Measurements from ENCODE around the gene MTSS2.

MTSS2 gene

DNA sequence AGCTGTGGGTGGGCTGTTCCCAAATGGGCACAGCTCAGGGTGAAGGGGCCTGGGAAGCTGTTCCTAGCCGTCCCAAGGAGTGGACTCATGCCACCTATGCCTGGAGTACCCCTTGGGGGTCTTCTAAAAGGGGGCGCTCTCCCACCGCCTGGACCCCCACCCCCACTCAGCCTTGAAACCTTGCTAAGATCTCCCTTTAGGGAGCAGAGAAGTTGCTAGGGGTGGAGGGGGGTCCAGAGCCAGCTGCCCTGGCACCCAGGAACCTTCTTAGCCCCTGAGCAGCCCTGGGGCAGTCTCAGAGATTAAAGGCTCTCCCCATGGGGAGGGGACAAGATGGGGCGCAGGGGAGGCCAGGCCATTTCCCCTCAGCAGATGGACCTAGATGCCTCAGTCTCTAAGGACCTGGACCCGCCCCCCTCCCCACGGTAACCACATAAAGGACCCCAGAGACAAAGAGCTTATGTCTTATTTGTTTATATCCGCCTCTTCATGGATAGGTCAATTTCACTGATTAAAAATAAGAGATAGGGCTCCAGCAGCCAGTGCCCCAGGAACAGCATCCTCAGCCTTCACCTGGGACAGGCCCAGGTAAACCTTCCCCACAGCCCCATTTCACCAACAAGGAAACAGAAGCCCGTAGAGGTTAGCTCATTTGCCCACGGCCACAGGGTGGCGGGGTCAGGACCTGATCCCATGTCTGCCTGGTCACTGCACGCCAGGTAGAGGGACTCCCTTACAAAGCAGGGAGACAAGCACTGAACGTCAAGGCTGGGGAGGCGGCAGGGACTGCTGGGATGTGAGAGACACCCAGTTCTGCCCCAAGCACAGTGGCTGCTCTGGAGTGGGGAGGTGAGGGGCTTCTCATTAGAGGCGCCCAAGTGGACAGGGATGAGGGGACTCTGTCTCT lies 3.4 kb downstream of the MTSS2 start:
- no peak overlapping the region for H3K4me2 ChIP-seq (ENCODE audit: low read depth, low read length, poor library complexity, severe bottlenecking)
- no peaks in the 10 kb centered on the region for H3K36me3 ChIP-seq (ENCODE audit: low read length)
- H3K9me3 ChIP-seq (ENCODE audit: insufficient read depth, low read length), result no peaks in the 10 kb centered on the region
- H4K20me1 ChIP-seq (ENCODE audit: low read depth, low read length), result no peaks in the 10 kb centered on the region
- H3K9me2 ChIP-seq (replicated peaks; ENCODE audit: insufficient read depth, low read length), result no peaks in the 10 kb centered on the region
- no peak overlapping the region for H3K27ac ChIP-seq (ENCODE audit: low read depth, low read length)
- H3F3A ChIP-seq (ENCODE audit: insufficient read depth), result no peaks in the 10 kb centered on the region
- no peak overlapping the region for H3K4me3 ChIP-seq (ENCODE audit: insufficient read depth, low read length, poor library complexity, severe bottlenecking)
- H3K79me2 ChIP-seq (ENCODE audit: insufficient read depth, low read length), result no peaks in the 10 kb centered on the region
- H2AFZ ChIP-seq (ENCODE audit: low read depth, low read length, severe bottlenecking), result no peak overlapping the region
- no peak overlapping the region for H3K9ac ChIP-seq (ENCODE audit: low read length)
- no peaks in the 10 kb centered on the region for H3K27me3 ChIP-seq (ENCODE audit: low read length)
- no peak for TF ChIP-seq EZH2phosphoT487 (conservative IDR thresholded peaks at IDR 0.05; ENCODE audit: low read length)
- TF ChIP-seq, protein P1, sequence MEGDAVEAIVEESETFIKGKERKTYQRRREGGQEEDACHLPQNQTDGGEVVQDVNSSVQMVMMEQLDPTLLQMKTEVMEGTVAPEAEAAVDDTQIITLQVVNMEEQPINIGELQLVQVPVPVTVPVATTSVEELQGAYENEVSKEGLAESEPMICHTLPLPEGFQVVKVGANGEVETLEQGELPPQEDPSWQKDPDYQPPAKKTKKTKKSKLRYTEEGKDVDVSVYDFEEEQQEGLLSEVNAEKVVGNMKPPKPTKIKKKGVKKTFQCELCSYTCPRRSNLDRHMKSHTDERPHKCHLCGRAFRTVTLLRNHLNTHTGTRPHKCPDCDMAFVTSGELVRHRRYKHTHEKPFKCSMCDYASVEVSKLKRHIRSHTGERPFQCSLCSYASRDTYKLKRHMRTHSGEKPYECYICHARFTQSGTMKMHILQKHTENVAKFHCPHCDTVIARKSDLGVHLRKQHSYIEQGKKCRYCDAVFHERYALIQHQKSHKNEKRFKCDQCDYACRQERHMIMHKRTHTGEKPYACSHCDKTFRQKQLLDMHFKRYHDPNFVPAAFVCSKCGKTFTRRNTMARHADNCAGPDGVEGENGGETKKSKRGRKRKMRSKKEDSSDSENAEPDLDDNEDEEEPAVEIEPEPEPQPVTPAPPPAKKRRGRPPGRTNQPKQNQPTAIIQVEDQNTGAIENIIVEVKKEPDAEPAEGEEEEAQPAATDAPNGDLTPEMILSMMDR (IDR thresholded peaks at IDR 0.05; ENCODE audit: insufficient read depth, low read length, poor library complexity, severe bottlenecking), result no peak

DNA sequence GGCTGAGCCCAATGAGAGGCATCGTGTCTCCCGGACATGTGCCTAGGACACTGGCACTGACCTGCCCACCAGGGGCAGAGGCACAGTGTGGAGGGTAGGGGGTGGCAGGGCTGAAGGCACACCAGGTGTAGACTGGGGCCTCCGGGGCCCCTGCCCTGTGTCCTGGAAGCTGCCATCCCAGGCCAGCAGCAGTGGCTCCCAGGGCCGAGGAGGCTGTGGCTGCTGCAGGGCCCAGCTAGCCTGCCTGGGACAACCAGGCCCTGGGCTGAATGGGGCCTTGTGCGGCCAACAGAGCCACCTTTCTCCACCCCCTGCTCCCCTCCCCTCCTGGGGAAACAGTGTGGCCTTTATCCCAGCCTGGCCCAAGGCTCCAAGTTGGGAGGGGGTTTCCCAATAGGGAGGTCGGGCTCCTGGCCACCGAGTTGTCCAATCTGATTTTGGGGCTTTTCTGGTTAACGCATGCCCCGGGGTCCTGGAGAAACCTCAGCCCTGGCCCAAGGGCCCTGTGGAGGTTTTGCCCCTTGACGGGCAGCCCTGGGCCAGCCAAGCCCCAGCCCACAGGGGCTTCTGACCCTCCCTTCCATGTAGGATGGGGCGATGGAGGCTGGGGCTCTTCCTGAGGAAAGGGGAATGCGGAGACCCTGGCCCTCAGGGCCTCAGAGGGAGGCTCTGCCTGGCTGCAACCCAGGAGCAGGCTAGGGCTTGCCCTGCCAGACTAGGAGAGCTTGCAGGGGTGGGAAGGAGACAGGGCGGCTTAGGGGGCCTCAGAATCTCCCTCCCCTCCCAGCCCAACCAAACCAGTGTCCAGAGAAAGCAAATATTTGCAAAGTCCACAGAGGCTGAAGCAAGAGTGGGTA lies 4.2 kb downstream of the MTSS2 start:
- H2AFZ ChIP-seq (ENCODE audit: low read depth, low read length, severe bottlenecking), result no peak overlapping the region
- H3K9ac ChIP-seq (ENCODE audit: low read length), result no peak overlapping the region
- H3K36me3 ChIP-seq (ENCODE audit: low read length), result no peaks in the 10 kb centered on the region
- H4K20me1 ChIP-seq (ENCODE audit: low read depth, low read length), result no peaks in the 10 kb centered on the region
- no peaks in the 10 kb centered on the region for H3K27me3 ChIP-seq (ENCODE audit: low read length)
- no peak overlapping the region for H3K4me3 ChIP-seq (ENCODE audit: insufficient read depth, low read length, poor library complexity, severe bottlenecking)
- TF ChIP-seq, protein P1 (IDR thresholded peaks at IDR 0.05; ENCODE audit: insufficient read depth, low read length, poor library complexity, severe bottlenecking), result no peak
- no peak for TF ChIP-seq EZH2phosphoT487 (conservative IDR thresholded peaks at IDR 0.05; ENCODE audit: low read length)
- no peak overlapping the region for H3K4me2 ChIP-seq (ENCODE audit: low read depth, low read length, poor library complexity, severe bottlenecking)
- H3K27ac ChIP-seq (ENCODE audit: low read depth, low read length), result no peak overlapping the region
- no peaks in the 10 kb centered on the region for H3K9me2 ChIP-seq (replicated peaks; ENCODE audit: insufficient read depth, low read length)
- H3K9me3 ChIP-seq (ENCODE audit: insufficient read depth, low read length), result no peaks in the 10 kb centered on the region
- H3F3A ChIP-seq (ENCODE audit: insufficient read depth), result no peaks in the 10 kb centered on the region
- H3K79me2 ChIP-seq (ENCODE audit: insufficient read depth, low read length), result no peaks in the 10 kb centered on the region

DNA sequence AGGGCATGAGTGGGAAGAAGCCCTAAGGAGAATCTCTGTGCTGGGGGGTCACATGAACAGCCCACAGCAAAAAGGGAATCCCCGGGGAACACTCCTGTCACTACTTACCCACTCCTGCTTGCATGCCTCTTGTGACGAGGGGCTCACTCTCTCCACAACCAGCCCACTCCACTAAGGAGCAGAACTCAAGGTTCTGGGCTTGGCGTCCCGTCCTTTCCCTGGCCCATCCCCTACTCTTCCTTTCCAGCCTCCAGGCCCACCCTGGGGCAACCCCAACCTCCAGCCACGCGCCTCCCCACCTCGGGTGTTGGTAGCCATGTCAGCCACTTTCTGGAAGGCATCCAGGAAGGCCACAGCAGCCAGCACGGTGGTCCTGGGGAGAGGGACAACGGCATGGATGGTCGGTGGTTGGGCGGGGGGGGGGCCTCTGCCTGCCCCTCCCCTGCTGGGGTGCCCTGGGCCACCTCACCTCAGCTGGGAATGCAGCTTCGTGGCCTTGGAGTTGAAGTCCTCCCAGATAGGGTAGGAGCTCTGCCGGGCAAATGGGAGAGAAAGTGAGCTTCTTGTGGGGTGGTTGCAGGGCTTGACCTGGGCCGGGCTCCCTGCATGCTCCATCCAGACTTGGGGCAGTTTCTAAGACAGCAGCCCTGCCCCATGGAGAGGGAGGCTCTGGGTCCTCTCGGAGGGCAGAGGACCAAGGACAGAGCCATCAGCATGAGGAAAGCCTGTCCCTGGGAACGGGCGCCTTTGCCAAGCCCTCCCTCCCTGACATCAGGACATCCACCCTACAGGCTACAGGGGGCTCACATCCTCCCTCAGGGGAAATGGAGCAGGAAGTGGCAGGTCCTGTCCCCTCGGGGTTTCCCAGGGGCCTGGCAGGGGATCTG lies 5.1 kb downstream of the MTSS2 start:
- no peaks in the 10 kb centered on the region for H3K9me3 ChIP-seq (ENCODE audit: insufficient read depth, low read length)

More for the DNA sequence above, 5.1 kb downstream of the MTSS2 start:
- Histone ChIP-seq H3K4me2 (ENCODE audit: low read depth, low read length, poor library complexity, severe bottlenecking) (no peak overlapping the region), H3K27ac (ENCODE audit: low read depth, low read length) (no peak overlapping the region), H4K20me1 (ENCODE audit: low read depth, low read length) (no peaks in the 10 kb centered on the region), H3K9ac (ENCODE audit: low read length) (no peak overlapping the region), H3K27me3 (ENCODE audit: low read length) (no peaks in the 10 kb centered on the region), H3F3A (ENCODE audit: insufficient read depth) (no peaks in the 10 kb centered on the region), H3K36me3 (ENCODE audit: low read length) (no peaks in the 10 kb centered on the region), H3K79me2 (ENCODE audit: insufficient read depth, low read length) (no peaks in the 10 kb centered on the region), H3K9me2 (replicated peaks; ENCODE audit: insufficient read depth, low read length) (no peaks in the 10 kb centered on the region), H2AFZ (ENCODE audit: low read depth, low read length, severe bottlenecking) (no peak overlapping the region), H3K4me3 (ENCODE audit: insufficient read depth, low read length, poor library complexity, severe bottlenecking) (no peak overlapping the region)
- TF ChIP-seq, protein P1 (IDR thresholded peaks at IDR 0.05; ENCODE audit: insufficient read depth, low read length, poor library complexity, severe bottlenecking), result no peak
- no peak for TF ChIP-seq EZH2phosphoT487 (conservative IDR thresholded peaks at IDR 0.05; ENCODE audit: low read length)
